ENCODE data around the gene CALR3.
A peak's percentile ranks its signal among the peaks of the same experiment; 100 is the strongest.

CALR3 gene

GRCh38 chr19:16541526-16542044 lies 45.6 kb upstream of the CALR3 start:
- Histone ChIP-seq H3K4me3 (peak overlapping the region; percentile 78 to 82), H3K9me3 (no peaks in the 10 kb centered on the region), H3K4me1 (peaks cover 0 to 49% (median 34%) of the 10 kb centered on the region in 4 donors), H3K36me3 (peaks cover 4 to 39% (median 20%) of the 10 kb centered on the region in 3 donors), H3K27me3 (no peaks in the 10 kb centered on the region), H3K27ac (peak overlapping the region; percentile 89 to 92)
- no peak for DNase-seq
- no peak for TF ChIP-seq CTCF (IDR thresholded peaks at IDR 0.05)
- intact Hi-C loops (cut with DNase I; ENCODE audit: low total_unique reads), result no loop called here

GRCh38 chr19:16540948-16541347 lies 45.0 kb upstream of the CALR3 start:
- DNase-seq, result no peak
- TF ChIP-seq CTCF (IDR thresholded peaks at IDR 0.05), result no peak
- peaks cover 0 to 49% (median 34%) of the 10 kb centered on the region in 4 donors for H3K4me1 ChIP-seq
- peak overlapping the region; percentile 78 to 82 for H3K4me3 ChIP-seq
- H3K9me3 ChIP-seq, result no peaks in the 10 kb centered on the region
- intact Hi-C loops (cut with DNase I; ENCODE audit: low total_unique reads), result no loop called here
- no peak overlapping the region for H3K27ac ChIP-seq
- peaks cover 4 to 46% (median 26%) of the 10 kb centered on the region in 3 donors for H3K36me3 ChIP-seq
- H3K27me3 ChIP-seq, result no peaks in the 10 kb centered on the region

- no peaks in the 10 kb centered on the region for H3K27me3 ChIP-seq
- no peak overlapping the region for H3K27ac ChIP-seq
- peaks cover 39 to 84% (median 65%) of the 10 kb centered on the region in 3 donors for H3K36me3 ChIP-seq
- no peak overlapping the region for H3K4me3 ChIP-seq
- H3K9me3 ChIP-seq, result no peaks in the 10 kb centered on the region
- TF ChIP-seq CTCF (IDR thresholded peaks at IDR 0.05), result no peak
- H3K4me1 ChIP-seq, result peaks cover 0 to 32% (median 24%) of the 10 kb centered on the region in 4 donors
- no peak for DNase-seq
- intact Hi-C loops (cut with DNase I; ENCODE audit: low total_unique reads), result no loop called here
Measured at GRCh38 chr19:16537111-16537510, 41.1 kb upstream of the CALR3 start.

GRCh38 chr19:16536130-16536529 lies 40.2 kb upstream of the CALR3 start:
- peaks cover 49 to 94% (median 74%) of the 10 kb centered on the region in 3 donors for H3K36me3 ChIP-seq
- no peaks in the 10 kb centered on the region for H3K9me3 ChIP-seq
- H3K4me3 ChIP-seq, result no peak overlapping the region
- peaks cover 0 to 26% (median 18%) of the 10 kb centered on the region in 4 donors for H3K4me1 ChIP-seq
- H3K27me3 ChIP-seq, result no peaks in the 10 kb centered on the region
- H3K27ac ChIP-seq, result no peak overlapping the region
- DNase-seq, result no peak
- no peak for TF ChIP-seq CTCF (IDR thresholded peaks at IDR 0.05)
- intact Hi-C loops (cut with DNase I; ENCODE audit: low total_unique reads), result no loop called here

- Histone ChIP-seq H3K27me3 (no peaks in the 10 kb centered on the region), H3K27ac (no peak overlapping the region), H3K4me3 (no peak overlapping the region), H3K9me3 (no peaks in the 10 kb centered on the region), H3K36me3 (peaks cover 56 to 96% (median 82%) of the 10 kb centered on the region in 3 donors), H3K4me1 (peaks cover 0 to 18% (median 10%) of the 10 kb centered on the region in 4 donors)
- no peak for TF ChIP-seq CTCF (IDR thresholded peaks at IDR 0.05)
- intact Hi-C loops (cut with DNase I; ENCODE audit: low total_unique reads), result no loop called here
- no peak for DNase-seq
Measured at GRCh38 chr19:16535381-16535780, 39.4 kb upstream of the CALR3 start.
